SJSA1 (cell line): ENCODE results near the gene MSI2. TPM values are rescaled to one million over a fixed set of nuclear protein-coding genes. Genes with fewer than 3 reads are reported as not detected.

ENCODE experiments used
- DNase-seq, 2 experiments: peaks; one replicate each; pipeline ENCODE4 v3.0.0-alpha.2; 2015 to 2020; ENCODE audit warnings: low spot score in 2 of 2, low read depth in 1 of 2
- H3K27ac ChIP-seq: fragments of 250-450 bp; sonication (Bioruptor Pico); 2 replicates; pipeline ENCODE4 v1.5.1; 2020; ENCODE audit warnings: mild to moderate bottlenecking, moderate library complexity
- H3K27me3 ChIP-seq: fragments of 250-450 bp; sonication (Bioruptor Pico); replicated peaks from 2 replicates; pipeline ENCODE4 v1.5.1; 2020; ENCODE audit warnings: mild to moderate bottlenecking, moderate library complexity
- H3K36me3 ChIP-seq: fragments of 250-450 bp; sonication (Bioruptor Pico); 2 replicates; pipeline ENCODE4 v1.5.1; 2020; ENCODE audit warnings: mild to moderate bottlenecking
- H3K4me1 ChIP-seq: fragments of 250-450 bp; sonication (Bioruptor Pico); replicated peaks from 2 replicates; pipeline ENCODE4 v1.6.1; 2021; ENCODE audit warnings: mild to moderate bottlenecking
- H3K4me3 ChIP-seq: fragments of 250-450 bp; sonication (Bioruptor Pico); 2 replicates; pipeline ENCODE4 v1.5.1; 2020; ENCODE audit warnings: mild to moderate bottlenecking
- H3K9me3 ChIP-seq: fragments of 250-450 bp; sonication (Bioruptor Pico); replicated peaks from 2 replicates; pipeline ENCODE4 v1.5.1; 2020; ENCODE audit warnings: mild to moderate bottlenecking
- total RNA-seq: library from RNA; depleted of rRNA; stranded (reverse); fragments of >200 nt; shearing (Covaris generic); gene quantifications from 2 replicates; pipeline ENCODE4 v1.2.3, GENCODE V29; 2014

The MSI2 gene
- total RNA-seq, 1 experiment from 2014 or later, result 39.8 TPM

- H3K27ac ChIP-seq, result peak overlapping the region; percentile 53; the same call in 1 of the 2 replicates
- H3K27me3 ChIP-seq, result no peaks in the 10 kb centered on the region
- no peak for DNase-seq
- H3K4me1 ChIP-seq, result peaks cover 49% of the 10 kb centered on the region
- H3K4me3 ChIP-seq, result no peak overlapping the region
- peaks cover 9% of the 10 kb centered on the region; the same call in 1 of the 2 replicates for H3K36me3 ChIP-seq
- H3K9me3 ChIP-seq, result no peaks in the 10 kb centered on the region
Observed at GRCh38 chr17:57439651-57440050, 183.3 kb downstream of the MSI2 start.

DNA sequence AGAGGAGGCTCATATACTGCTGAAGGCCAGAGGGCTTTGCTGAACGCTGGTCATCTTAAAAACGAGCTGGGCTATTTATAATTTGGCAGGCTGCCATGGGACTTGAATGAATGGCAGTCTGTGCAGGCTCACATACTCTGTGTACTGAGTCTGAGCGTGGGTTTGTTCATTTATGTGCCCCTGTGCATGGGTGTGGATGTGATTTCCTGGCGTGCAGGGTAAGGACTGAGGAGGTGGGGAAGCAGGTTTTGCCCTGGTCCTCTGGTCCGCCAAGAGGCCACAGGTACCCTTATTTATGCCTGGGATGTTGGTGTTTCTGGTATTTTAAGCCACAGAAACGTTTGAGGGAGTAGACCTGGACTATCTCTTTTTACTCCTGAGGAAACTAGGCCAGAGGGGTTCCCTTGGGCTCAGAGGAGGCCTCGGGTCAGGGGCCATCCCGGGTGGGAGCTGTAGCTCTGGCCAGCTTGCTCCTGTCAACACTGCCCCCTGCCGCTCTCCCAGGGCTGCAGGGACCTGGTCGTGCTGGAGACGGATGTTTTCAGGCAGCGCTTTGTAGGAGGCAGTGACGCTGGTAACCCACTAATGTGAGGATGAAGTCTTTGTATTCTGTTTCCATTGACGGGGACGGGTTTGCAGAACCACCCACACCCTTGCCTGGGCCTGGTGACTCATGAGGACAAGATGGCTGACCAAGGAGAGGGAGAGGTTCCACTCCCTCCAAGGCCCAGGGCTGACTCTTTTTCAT is 184.4 kb downstream of the MSI2 start:
- H3K9me3 ChIP-seq, result no peaks in the 10 kb centered on the region
- peak; percentile 89 to 94 for DNase-seq
- peaks cover 9% of the 10 kb centered on the region; the same call in 1 of the 2 replicates for H3K36me3 ChIP-seq
- peak overlapping the region; percentile 76 for H3K27ac ChIP-seq
- peaks cover 56% of the 10 kb centered on the region for H3K4me1 ChIP-seq
- no peaks in the 10 kb centered on the region for H3K27me3 ChIP-seq
- no peak overlapping the region for H3K4me3 ChIP-seq

DNA sequence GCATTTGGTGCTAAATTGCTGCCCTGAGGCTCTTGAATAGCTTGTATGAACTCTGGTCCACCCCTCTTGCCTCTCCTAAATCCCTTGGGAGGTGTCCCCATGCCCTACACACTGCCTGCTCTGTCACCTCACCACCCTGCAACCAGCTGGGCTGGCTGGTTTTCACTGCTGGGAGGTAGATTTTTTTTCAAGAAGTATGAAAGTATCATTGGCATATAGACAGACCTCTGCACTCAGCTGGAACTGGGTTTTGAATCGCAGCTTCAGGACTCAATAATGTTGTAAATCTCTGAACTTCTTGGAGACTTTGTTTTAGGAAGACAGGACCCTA is 184.9 kb downstream of the MSI2 start:
- H3K4me3 ChIP-seq, result no peak overlapping the region
- DNase-seq, result no peak
- H3K9me3 ChIP-seq, result no peaks in the 10 kb centered on the region
- H3K27me3 ChIP-seq, result no peaks in the 10 kb centered on the region
- peak overlapping the region; percentile 76 for H3K27ac ChIP-seq
- peaks cover 56% of the 10 kb centered on the region for H3K4me1 ChIP-seq
- peaks cover 9% of the 10 kb centered on the region; the same call in 1 of the 2 replicates for H3K36me3 ChIP-seq

- H3K36me3 ChIP-seq, result peaks cover 9% of the 10 kb centered on the region; the same call in 1 of the 2 replicates
- H3K27ac ChIP-seq, result peak overlapping the region; percentile 76
- H3K27me3 ChIP-seq, result no peaks in the 10 kb centered on the region
- H3K4me1 ChIP-seq, result peaks cover 56% of the 10 kb centered on the region
- no peaks in the 10 kb centered on the region for H3K9me3 ChIP-seq
- peak in 1 of 2 experiments; percentile 67 for DNase-seq
- H3K4me3 ChIP-seq, result no peak overlapping the region
Observed at GRCh38 chr17:57442401-57442823, 186.1 kb downstream of the MSI2 start.

DNA sequence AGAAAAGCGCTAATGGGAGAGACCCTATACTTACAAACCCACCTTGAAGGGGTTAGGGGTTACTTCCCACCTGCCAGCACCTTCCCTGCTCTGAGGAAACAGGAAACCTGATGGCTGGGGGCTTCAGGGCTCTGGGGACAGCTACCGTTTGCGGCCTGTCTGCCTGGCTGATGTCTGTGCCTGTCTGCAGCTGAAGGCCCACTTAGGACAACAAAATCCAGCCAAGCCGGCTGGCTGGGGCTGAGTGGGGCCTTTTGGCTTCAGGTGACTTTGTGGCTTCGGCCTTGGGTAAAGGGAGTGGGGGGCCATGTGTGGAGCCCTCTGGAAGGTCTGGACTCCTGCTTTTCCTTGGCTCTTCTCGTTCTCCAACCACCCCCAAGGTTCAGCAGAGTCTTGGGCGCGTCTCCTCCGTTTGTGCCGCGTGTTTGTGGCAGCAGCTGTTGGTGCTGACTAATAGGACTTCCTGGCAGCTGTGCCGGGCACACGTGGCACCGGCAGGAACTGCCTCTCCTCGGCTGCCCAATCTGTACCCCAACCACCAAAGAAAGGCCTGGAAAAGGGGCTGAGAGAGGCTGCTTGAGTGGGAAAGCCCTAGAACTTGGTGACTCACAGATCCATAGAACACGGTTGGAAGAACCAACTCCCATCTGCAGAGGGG is 186.7 kb downstream of the MSI2 start:
- Histone ChIP-seq H3K36me3 (peaks cover 9% of the 10 kb centered on the region; the same call in 1 of the 2 replicates), H3K9me3 (no peaks in the 10 kb centered on the region), H3K4me3 (no peak overlapping the region), H3K27me3 (no peaks in the 10 kb centered on the region), H3K4me1 (peaks cover 56% of the 10 kb centered on the region), H3K27ac (peak overlapping the region; percentile 76)
- DNase-seq, result peak; percentile 64 to 73

DNA sequence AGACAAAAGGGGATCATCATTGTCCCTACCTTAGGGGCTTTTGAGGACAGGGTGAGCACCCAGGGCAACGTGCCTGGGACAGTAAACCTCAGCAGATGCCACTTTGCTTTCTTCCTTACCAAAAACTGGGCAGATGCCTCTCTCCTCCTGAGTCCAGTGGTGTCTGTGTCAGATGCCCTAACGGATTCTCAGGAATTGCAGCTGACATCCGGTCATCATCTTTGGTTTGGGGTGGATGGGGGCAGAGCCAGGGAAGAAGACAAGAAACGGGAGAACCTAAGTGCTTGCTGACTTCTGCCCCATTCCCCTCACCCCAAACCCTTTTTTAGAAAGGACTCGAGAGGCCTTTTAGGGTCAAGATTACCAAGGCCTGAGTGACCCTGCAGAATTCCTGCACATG is 187.5 kb downstream of the MSI2 start:
- Histone ChIP-seq H3K27ac (peak overlapping the region; percentile 76), H3K4me1 (peaks cover 56% of the 10 kb centered on the region), H3K4me3 (no peak overlapping the region), H3K9me3 (no peaks in the 10 kb centered on the region), H3K36me3 (peaks cover 9% of the 10 kb centered on the region; the same call in 1 of the 2 replicates), H3K27me3 (no peaks in the 10 kb centered on the region)
- DNase-seq, result no peak

DNA sequence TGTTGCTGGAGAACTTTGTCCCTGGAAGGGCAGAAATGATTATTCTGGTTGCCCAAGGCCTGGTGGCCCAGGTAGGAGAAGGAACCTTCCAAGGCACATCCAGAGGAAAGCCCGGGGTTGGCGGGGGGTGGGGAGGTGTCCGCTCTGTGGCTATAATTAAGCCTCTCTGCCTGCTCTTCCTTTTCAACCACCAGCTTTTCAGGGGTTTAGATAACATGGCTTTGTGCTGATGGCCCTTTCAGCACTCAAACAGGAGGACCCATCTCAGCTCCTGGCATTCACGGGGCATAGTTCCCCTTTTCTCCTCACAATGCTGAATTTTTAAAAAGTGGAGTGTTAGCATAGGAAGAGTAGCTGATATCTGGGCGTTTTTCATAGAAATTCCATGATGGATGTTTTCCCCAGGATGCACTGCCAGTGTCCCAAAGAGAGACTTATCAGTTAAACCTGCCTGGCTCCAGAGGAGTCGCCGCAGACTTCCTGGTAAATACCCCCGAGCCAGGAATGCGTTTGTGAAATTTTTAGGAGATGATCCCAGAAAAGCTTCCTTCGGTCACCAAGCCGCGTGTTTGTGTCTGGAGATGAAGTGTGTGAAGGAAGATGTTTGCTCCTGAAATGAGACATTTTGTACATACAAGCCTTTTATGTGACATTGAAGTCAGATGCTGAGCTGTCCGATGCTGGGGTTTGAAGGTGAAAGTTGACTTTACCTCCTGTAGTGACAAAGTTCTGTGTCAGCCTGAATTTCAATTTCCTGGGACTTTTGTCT is 188.5 kb downstream of the MSI2 start:
- Histone ChIP-seq H3K36me3 (peaks cover 9% of the 10 kb centered on the region; the same call in 1 of the 2 replicates), H3K4me1 (peaks cover 55% of the 10 kb centered on the region), H3K27ac (peak overlapping the region; percentile 38), H3K4me3 (no peak overlapping the region), H3K9me3 (no peaks in the 10 kb centered on the region), H3K27me3 (no peaks in the 10 kb centered on the region)
- DNase-seq, result peak; percentile 47 to 62

DNA sequence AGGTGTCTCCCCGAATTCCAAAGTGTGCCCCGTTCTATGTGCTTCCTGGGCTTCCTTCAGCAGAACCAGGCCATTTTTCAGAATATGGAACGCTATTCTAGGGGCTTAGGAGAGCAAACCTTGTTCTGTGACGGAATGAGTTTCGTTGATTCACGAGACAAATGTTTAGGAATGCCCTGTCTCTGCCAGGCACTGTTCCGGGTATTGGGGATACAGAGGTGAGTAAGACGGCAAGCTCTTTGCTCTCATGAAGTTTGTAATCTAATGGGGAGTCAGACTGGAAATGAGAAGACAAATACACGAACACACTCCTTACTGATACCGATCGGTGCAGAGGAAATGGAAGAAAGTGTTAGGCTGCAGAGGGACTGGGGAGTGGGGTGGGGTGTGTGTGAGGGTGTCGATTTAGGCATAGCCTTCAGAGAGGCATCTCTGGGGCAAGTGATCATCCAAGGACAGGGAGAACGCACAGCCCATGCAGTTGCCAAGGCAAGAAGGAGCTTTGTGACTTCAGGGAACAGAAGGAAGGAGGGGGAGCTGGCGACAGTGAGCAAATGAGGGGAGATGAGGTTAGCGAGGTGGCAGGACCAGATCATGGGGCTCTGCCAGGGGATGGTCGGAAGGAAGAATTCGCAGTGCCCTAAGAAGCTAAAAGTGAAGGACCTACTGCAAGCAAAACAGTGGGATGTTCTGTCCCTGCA is 189.6 kb downstream of the MSI2 start:
- Histone ChIP-seq H3K4me3 (no peak overlapping the region), H3K4me1 (peaks cover 44% of the 10 kb centered on the region), H3K27me3 (no peaks in the 10 kb centered on the region), H3K27ac (no peak overlapping the region), H3K9me3 (no peaks in the 10 kb centered on the region), H3K36me3 (peaks cover 9% of the 10 kb centered on the region; the same call in 1 of the 2 replicates)
- no peak for DNase-seq

GRCh38 chr17:57447357-57447989 is 191.2 kb downstream of the MSI2 start:
- H3K4me1 ChIP-seq, result peaks cover 29% of the 10 kb centered on the region
- no peak overlapping the region for H3K4me3 ChIP-seq
- no peak overlapping the region for H3K27ac ChIP-seq
- peaks cover 9% of the 10 kb centered on the region; the same call in 1 of the 2 replicates for H3K36me3 ChIP-seq
- no peaks in the 10 kb centered on the region for H3K9me3 ChIP-seq
- DNase-seq, result no peak
- no peaks in the 10 kb centered on the region for H3K27me3 ChIP-seq

GRCh38 chr17:57447990-57448758 is 191.9 kb downstream of the MSI2 start:
- H3K27me3 ChIP-seq, result no peaks in the 10 kb centered on the region
- no peak for DNase-seq
- 0 out of 2 replicates have a peak, but pooled peaks cover 5% of the 10 kb centered on the region for H3K36me3 ChIP-seq
- H3K27ac ChIP-seq, result no peak overlapping the region
- peaks cover 22% of the 10 kb centered on the region for H3K4me1 ChIP-seq
- no peaks in the 10 kb centered on the region for H3K9me3 ChIP-seq
- no peak overlapping the region for H3K4me3 ChIP-seq

DNA sequence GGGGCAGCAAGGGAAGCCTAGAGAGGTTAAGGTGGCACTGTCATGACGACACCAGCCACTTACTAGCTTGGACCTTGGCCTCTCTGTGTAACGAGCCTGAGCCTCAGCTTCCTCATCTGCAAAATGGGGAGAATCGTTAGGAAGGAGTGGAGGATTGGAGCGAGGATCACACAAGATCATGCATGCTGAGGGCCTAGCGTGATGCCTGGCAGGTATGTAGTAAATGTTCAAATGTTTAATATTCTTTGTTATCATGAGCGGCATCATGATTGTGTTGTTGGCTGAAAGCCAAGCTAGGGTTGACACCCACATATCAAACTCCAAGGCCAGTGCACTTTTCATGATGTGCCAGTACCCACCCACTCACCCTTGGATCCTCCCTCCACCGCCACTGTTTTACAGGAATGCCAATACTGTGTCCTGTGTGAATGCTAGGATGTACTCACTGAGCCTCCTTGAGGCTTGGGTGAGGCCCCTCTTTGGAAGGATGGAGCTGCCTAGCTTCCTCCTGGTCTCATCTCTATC is 192.5 kb downstream of the MSI2 start:
- peaks cover 15% of the 10 kb centered on the region for H3K4me1 ChIP-seq
- no peak for DNase-seq
- no peak overlapping the region for H3K27ac ChIP-seq
- no peaks in the 10 kb centered on the region for H3K36me3 ChIP-seq
- H3K27me3 ChIP-seq, result no peaks in the 10 kb centered on the region
- no peaks in the 10 kb centered on the region for H3K9me3 ChIP-seq
- no peak overlapping the region for H3K4me3 ChIP-seq

DNA sequence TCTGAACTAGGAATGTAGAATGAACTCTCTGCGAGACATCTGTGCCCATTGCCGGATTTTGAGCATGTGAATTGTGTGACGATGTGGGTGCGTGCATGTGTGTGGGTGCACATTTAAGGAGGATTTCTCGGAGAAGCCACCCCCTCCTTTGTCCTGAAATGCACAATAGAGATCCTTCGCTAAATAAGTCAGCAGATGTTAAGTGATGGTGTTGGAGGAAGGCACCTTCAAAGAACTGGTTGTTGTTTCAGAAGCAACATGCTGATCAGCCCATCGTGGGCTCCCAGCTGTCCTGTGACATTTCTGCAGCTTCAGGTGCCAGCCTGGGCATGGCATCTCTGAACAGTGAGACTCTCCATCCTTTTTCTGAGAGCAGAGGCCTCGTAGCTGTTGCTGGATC is 194.9 kb downstream of the MSI2 start:
- H3K36me3 ChIP-seq, result no peaks in the 10 kb centered on the region
- no peak for DNase-seq
- no peaks in the 10 kb centered on the region for H3K27me3 ChIP-seq
- H3K9me3 ChIP-seq, result no peaks in the 10 kb centered on the region
- H3K4me1 ChIP-seq, result peaks cover 17% of the 10 kb centered on the region
- H3K4me3 ChIP-seq, result no peak overlapping the region
- H3K27ac ChIP-seq, result no peak overlapping the region
